Lower leg skin (tissue), 4 donors: ENCODE measurements around the gene PGAP1. TPM values are rescaled to one million over a fixed set of nuclear protein-coding genes. Genes with fewer than 3 reads are reported as not detected.

Experiments
- DNase-seq, 2 donors: peaks; one replicate each; pipeline ENCODE4 v3.0.0-alpha.2; 2019; ENCODE audit warnings: low spot score in 2 of 2
- H3K4me3 ChIP-seq: fragments of 200-600 bp; sonication (generic); 2 replicates; pipeline ENCODE4 v1.5.1; 2017; ENCODE audit warnings: mild to moderate bottlenecking, low read depth; ENCODE audit not compliant: poor library complexity, severe bottlenecking
- POLR2A ChIP-seq, 2 donors: fragments of 450-650 bp; IDR thresholded peaks; one replicate each; pipeline ENCODE4 v1.6.1; 2016 to 2017; ENCODE audit warnings: antibody characterized with exemption in 2 of 2, mild to moderate bottlenecking in 1 of 2, moderate library complexity in 1 of 2
- WGBS, 2 donors: methylation state at CpG; one replicate each; pipeline ENCODE4 v1.1.5; 2018; 5-methylcytosine and 5-hydroxymethylcytosine counted together
- intact Hi-C: fragments of 100-400 bp; cut with DNase I; formaldehyde crosslinking; loops from one replicate; pipeline ENCODE4 v1.15.0; 2023; ENCODE audit warnings: low total_unique reads
- total RNA-seq, 4 donors: library from RNA; depleted of rRNA; stranded (reverse); fragments of >200 nt; gene quantifications; one replicate each; pipeline ENCODE4 v1.1.0, GENCODE V29; 2016
- TF ChIP-seq, protein P1 (sequence below), 3 donors: fragments of 450-650 bp; IDR thresholded peaks; one replicate each; pipeline ENCODE4 v1.5.1; 2016; ENCODE audit warnings: antibody characterized with exemption in 3 of 3, mild to moderate bottlenecking in 3 of 3, moderate library complexity in 2 of 3

PGAP1 gene
- total RNA-seq, 4 donors from 2014 or later = 20.0 to 25.4 (median 23.6) TPM

DNA sequence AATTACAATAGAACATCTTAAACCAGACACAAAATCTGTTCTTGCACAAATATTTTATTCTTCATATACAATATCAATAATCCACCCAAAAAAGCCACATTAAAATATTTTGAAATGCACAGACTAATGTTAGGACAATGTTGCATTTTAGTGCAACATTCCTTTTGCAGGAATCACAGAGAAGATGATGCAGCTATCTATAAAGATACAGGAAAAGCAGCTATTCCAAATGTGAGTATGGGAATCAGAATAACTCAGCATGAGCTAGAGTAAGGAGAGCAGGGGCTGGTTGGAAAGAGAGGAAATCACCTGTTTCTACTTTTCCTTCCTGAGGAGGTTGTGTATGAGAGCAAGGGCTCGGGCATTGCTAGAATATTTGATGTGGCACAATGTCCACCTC, 122.1 kb downstream of the PGAP1 start:
- no peak overlapping the region for H3K4me3 ChIP-seq
- no peak for DNase-seq
- intact Hi-C loops = no loop called here
- 54 to 64% methylated on average over 1 of the region's 1 CpG for WGBS, 2 donors
- TF ChIP-seq POLR2A (IDR thresholded peaks at IDR 0.05) = no peak
- TF ChIP-seq, protein P1, sequence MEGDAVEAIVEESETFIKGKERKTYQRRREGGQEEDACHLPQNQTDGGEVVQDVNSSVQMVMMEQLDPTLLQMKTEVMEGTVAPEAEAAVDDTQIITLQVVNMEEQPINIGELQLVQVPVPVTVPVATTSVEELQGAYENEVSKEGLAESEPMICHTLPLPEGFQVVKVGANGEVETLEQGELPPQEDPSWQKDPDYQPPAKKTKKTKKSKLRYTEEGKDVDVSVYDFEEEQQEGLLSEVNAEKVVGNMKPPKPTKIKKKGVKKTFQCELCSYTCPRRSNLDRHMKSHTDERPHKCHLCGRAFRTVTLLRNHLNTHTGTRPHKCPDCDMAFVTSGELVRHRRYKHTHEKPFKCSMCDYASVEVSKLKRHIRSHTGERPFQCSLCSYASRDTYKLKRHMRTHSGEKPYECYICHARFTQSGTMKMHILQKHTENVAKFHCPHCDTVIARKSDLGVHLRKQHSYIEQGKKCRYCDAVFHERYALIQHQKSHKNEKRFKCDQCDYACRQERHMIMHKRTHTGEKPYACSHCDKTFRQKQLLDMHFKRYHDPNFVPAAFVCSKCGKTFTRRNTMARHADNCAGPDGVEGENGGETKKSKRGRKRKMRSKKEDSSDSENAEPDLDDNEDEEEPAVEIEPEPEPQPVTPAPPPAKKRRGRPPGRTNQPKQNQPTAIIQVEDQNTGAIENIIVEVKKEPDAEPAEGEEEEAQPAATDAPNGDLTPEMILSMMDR (IDR thresholded peaks at IDR 0.05) = no peak

GRCh38 chr2:196802401-196802800, 124.1 kb downstream of the PGAP1 start:
- intact Hi-C loops = no loop called here
- TF ChIP-seq POLR2A (IDR thresholded peaks at IDR 0.05) = no peak
- TF ChIP-seq, protein P1 (IDR thresholded peaks at IDR 0.05) = no peak
- no peak overlapping the region for H3K4me3 ChIP-seq
- no peak for DNase-seq
- WGBS, 2 donors = 53 to 67% methylated on average over 2 of the region's 2 CpGs

DNA sequence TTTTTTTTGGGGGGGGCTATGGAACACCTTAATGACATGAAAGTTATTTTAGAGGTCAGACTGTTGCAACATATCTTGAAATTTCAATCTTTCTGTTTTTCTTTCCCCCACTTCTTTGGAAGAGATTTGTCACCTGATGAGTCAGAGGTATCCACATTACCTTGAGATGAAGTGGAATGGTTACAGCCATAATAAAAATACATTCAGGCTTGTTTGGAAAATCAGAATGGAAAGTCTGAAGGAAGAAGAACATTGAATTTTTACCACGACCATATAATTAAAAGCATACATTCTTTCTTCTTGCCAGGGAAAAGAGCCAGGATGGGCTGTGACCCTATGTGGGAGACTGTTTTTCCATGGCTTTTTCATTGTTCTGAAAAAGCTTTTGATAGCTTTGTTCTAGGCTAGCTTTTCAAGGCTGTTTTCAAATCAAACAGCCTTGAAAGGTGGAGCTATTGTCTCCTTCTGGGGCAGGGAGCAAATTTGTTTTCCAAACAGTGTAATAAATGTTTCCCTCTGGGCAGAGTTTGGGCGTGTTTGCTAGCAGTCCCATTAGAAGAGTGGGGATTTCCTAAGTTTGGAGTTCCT, 124.7 kb downstream of the PGAP1 start:
- no peak overlapping the region for H3K4me3 ChIP-seq
- no peak for DNase-seq
- intact Hi-C loops = no loop called here
- TF ChIP-seq, protein P1 (IDR thresholded peaks at IDR 0.05) = no peak
- no peak for TF ChIP-seq POLR2A (IDR thresholded peaks at IDR 0.05)
- 17 to 18% methylated on average over 2 of the region's 2 CpGs for WGBS, 2 donors

DNA sequence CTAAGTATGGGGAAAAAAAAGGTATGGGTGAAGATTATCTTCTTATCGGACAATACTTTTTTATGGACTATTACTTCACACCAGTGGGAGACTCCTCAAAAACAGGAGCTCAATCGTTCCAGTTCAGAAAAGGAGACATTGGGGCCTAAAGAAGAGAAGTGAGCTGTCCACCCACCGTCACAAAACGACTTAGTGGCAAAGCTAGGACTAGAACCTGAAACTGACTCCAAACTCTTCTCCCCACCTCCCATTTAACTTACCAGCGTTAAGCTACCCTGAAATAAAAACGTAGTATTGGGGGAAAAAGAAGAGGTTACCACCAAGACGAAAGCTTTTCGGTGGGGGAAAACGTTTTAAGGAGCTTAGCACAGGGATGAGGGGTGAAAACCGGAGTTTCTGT, 127.5 kb downstream of the PGAP1 start:
- TF ChIP-seq POLR2A (IDR thresholded peaks at IDR 0.05) = no peak
- TF ChIP-seq, protein P1 (IDR thresholded peaks at IDR 0.05) = no peak
- intact Hi-C loops = no loop called here
- no peak for DNase-seq
- H3K4me3 ChIP-seq = peak overlapping the region; percentile 73
- 7% methylated on average over 10 of the region's 10 CpGs for WGBS, 2 donors

GRCh38 chr2:196792865-196793264, 133.6 kb downstream of the PGAP1 start:
- TF ChIP-seq, protein P1 (IDR thresholded peaks at IDR 0.05) = no peak
- TF ChIP-seq POLR2A (IDR thresholded peaks at IDR 0.05) = no peak
- intact Hi-C loops = no loop called here
- WGBS, 2 donors = 94 to 96% methylated on average over 3 of the region's 3 CpGs
- H3K4me3 ChIP-seq = no peak overlapping the region
- DNase-seq = no peak
